HEK293 (cell line): ENCODE results near the gene TNMD.

ENCODE experiments used
- GLI4 ChIP-seq: fragments of 450-650 bp; formaldehyde crosslinking; IDR thresholded peaks from 2 replicates; pipeline ENCODE4 v1.5.1; 2016; ENCODE audit warnings: missing biosample characterization, missing genetic modification characterization
- YY1 ChIP-seq: fragments of 450-650 bp; formaldehyde crosslinking; IDR thresholded peaks from 2 replicates; pipeline ENCODE4 v1.5.1; 2018; ENCODE audit warnings: missing biosample characterization, missing genetic modification characterization
- ZNF10 ChIP-seq: fragments of 450-650 bp; formaldehyde crosslinking; IDR thresholded peaks from 2 replicates; pipeline ENCODE4 v1.5.1; 2017; ENCODE audit warnings: missing biosample characterization, missing genetic modification characterization
- ZNF133 ChIP-seq: fragments of 450-650 bp; formaldehyde crosslinking; IDR thresholded peaks from 2 replicates; pipeline ENCODE4 v1.5.1; 2016; ENCODE audit warnings: missing biosample characterization, missing genetic modification characterization
- ZNF629 ChIP-seq: fragments of 450-650 bp; formaldehyde crosslinking; IDR thresholded peaks from 2 replicates; pipeline ENCODE4 v1.5.1; 2017; ENCODE audit warnings: missing biosample characterization, missing genetic modification characterization
- ZNF747 ChIP-seq: fragments of 450-650 bp; formaldehyde crosslinking; IDR thresholded peaks from 2 replicates; pipeline ENCODE4 v1.5.1; 2016; ENCODE audit warnings: missing biosample characterization, missing genetic modification characterization
- TF ChIP-seq, protein P1 (sequence below): fragments of 450-650 bp; formaldehyde crosslinking; IDR thresholded peaks from 2 replicates; pipeline ENCODE4 v1.5.1; 2017; ENCODE audit warnings: missing biosample characterization, missing genetic modification characterization
- TF ChIP-seq, protein P2 (sequence below): fragments of 450-650 bp; formaldehyde crosslinking; IDR thresholded peaks from 2 replicates; pipeline ENCODE4 v1.5.1; 2016; ENCODE audit warnings: missing biosample characterization, missing genetic modification characterization
- TF ChIP-seq, protein P3 (sequence below): fragments of 450-650 bp; formaldehyde crosslinking; IDR thresholded peaks from 2 replicates; pipeline ENCODE4 v1.5.1; 2016; ENCODE audit warnings: missing biosample characterization, missing genetic modification characterization
- TF ChIP-seq, protein P4 (sequence below): fragments of 450-650 bp; formaldehyde crosslinking; IDR thresholded peaks from 2 replicates; pipeline ENCODE4 v1.5.1; 2016; ENCODE audit warnings: missing biosample characterization, missing genetic modification characterization
- TF ChIP-seq, protein P5 (sequence below): sonication (generic); formaldehyde crosslinking; IDR thresholded peaks from 2 replicates; pipeline ENCODE4 v1.8.1; 2022; ENCODE audit warnings: mild to moderate bottlenecking, moderate library complexity, missing genetic modification reagents

DNA sequence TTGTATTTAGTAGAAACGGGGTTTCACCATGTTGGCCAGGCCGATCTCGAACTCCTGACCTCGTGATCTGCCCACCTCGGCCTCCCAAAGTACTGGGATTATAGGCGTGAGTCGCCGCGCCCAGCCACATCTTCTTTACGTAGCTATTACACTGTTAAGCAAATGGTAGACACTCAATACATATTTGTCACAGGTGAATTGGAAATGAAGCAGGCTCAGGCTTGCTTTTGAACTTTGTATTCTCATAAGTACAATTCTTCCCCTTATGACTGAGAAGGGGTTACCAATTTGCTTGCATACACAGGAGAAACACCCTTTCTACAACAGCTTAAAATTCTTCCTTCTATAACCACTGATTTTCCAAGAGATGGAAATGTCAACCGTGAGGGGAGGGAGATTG lies 58.5 kb downstream of the TNMD start:
- no peak for TF ChIP-seq GLI4 (tag by site-specific recombination)
- TF ChIP-seq ZNF10 (tag by site-specific recombination) = no peak
- TF ChIP-seq, protein P1, sequence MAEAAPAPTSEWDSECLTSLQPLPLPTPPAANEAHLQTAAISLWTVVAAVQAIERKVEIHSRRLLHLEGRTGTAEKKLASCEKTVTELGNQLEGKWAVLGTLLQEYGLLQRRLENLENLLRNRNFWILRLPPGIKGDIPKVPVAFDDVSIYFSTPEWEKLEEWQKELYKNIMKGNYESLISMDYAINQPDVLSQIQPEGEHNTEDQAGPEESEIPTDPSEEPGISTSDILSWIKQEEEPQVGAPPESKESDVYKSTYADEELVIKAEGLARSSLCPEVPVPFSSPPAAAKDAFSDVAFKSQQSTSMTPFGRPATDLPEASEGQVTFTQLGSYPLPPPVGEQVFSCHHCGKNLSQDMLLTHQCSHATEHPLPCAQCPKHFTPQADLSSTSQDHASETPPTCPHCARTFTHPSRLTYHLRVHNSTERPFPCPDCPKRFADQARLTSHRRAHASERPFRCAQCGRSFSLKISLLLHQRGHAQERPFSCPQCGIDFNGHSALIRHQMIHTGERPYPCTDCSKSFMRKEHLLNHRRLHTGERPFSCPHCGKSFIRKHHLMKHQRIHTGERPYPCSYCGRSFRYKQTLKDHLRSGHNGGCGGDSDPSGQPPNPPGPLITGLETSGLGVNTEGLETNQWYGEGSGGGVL (tag by site-specific recombination) = no peak
- TF ChIP-seq, protein P2, sequence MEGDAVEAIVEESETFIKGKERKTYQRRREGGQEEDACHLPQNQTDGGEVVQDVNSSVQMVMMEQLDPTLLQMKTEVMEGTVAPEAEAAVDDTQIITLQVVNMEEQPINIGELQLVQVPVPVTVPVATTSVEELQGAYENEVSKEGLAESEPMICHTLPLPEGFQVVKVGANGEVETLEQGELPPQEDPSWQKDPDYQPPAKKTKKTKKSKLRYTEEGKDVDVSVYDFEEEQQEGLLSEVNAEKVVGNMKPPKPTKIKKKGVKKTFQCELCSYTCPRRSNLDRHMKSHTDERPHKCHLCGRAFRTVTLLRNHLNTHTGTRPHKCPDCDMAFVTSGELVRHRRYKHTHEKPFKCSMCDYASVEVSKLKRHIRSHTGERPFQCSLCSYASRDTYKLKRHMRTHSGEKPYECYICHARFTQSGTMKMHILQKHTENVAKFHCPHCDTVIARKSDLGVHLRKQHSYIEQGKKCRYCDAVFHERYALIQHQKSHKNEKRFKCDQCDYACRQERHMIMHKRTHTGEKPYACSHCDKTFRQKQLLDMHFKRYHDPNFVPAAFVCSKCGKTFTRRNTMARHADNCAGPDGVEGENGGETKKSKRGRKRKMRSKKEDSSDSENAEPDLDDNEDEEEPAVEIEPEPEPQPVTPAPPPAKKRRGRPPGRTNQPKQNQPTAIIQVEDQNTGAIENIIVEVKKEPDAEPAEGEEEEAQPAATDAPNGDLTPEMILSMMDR (tag by site-specific recombination) = no peak
- no peak for TF ChIP-seq ZNF629 (tag by site-specific recombination)
- no peak for TF ChIP-seq ZNF747 (tag by site-specific recombination)
- TF ChIP-seq, protein P3, sequence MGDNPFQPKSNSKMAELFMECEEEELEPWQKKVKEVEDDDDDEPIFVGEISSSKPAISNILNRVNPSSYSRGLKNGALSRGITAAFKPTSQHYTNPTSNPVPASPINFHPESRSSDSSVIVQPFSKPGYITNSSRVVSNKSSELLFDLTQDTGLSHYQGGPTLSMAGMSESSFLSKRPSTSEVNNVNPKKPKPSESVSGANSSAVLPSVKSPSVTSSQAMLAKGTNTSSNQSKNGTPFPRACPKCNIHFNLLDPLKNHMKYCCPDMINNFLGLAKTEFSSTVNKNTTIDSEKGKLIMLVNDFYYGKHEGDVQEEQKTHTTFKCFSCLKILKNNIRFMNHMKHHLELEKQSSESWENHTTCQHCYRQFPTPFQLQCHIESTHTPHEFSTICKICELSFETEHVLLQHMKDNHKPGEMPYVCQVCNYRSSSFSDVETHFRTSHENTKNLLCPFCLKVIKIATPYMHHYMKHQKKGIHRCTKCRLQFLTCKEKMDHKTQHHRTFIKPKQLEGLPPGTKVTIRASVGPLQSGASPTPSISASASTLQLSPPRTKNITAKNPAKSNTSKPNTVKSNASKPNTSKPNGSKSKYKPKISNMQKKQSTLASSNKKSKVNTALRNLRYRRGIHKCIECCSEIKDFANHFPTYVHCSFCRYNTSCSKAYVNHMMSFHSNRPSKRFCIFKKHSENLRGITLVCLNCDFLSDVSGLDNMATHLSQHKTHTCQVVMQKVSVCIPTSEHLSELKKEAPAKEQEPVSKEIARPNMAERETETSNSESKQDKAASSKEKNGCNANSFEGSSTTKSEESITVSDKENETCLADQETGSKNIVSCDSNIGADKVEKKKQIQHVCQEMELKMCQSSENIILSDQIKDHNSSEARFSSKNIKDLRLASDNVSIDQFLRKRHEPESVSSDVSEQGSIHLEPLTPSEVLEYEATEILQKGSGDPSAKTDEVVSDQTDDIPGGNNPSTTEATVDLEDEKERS (tag by site-specific recombination) = no peak
- TF ChIP-seq YY1 (tag by site-specific recombination) = no peak
- TF ChIP-seq, protein P4, sequence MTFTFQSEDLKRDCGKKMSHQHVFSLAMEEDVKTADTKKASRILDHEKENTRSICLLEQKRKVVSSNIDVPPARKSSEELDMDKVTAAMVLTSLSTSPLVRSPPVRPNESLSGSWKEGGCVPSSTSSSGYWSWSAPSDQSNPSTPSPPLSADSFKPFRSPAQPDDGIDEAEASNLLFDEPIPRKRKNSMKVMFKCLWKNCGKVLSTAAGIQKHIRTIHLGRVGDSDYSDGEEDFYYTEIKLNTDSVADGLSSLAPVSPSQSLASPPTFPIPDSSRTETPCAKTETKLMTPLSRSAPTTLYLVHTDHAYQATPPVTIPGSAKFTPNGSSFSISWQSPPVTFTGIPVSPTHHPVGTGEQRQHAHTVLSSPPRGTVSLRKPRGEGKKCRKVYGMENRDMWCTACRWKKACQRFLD (tag by site-specific recombination) = no peak
- TF ChIP-seq, protein P5, sequence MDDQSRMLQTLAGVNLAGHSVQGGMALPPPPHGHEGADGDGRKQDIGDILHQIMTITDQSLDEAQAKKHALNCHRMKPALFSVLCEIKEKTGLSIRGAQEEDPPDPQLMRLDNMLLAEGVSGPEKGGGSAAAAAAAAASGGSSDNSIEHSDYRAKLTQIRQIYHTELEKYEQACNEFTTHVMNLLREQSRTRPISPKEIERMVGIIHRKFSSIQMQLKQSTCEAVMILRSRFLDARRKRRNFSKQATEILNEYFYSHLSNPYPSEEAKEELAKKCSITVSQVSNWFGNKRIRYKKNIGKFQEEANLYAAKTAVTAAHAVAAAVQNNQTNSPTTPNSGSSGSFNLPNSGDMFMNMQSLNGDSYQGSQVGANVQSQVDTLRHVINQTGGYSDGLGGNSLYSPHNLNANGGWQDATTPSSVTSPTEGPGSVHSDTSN (CRISPR knock-in tag) = no peak
- TF ChIP-seq ZNF133 (tag by site-specific recombination) = no peak
